Neural cell (in vitro differentiated cells): ENCODE measurements around the gene BICC1. TPM values are rescaled to one million over a fixed set of nuclear protein-coding genes. Genes with fewer than 3 reads are reported as not detected.

Experiments used
- H2AFZ ChIP-seq: fragments of 200-600, 300-800 bp; sonication (generic), shearing (Covaris generic); 2 replicates; pipeline ENCODE4 v1.6.0; 2014; ENCODE audit warnings: low read depth, mild to moderate bottlenecking, antibody characterized with exemption, low read length, moderate library complexity
- H3F3A ChIP-seq: fragments of 200-600 bp; shearing (Covaris generic); 2 replicates; pipeline ENCODE4 v1.6.1; 2016; ENCODE audit warnings: mild to moderate bottlenecking, moderate library complexity, mixed read lengths, antibody characterized with exemption, low read length; ENCODE audit not compliant: insufficient read depth, poor library complexity, severe bottlenecking
- H3K27ac ChIP-seq: fragments of 200-600, 300-800 bp; sonication (generic), shearing (Covaris generic); 2 replicates; pipeline ENCODE4 v1.5.1; 2014; ENCODE audit warnings: mild to moderate bottlenecking, low read length, moderate library complexity
- H3K27me3 ChIP-seq: fragments of 300-800, 200-600 bp; sonication (generic), shearing (Covaris generic); 2 replicates; pipeline ENCODE4 v1.6.0; 2014; ENCODE audit warnings: mild to moderate bottlenecking, low read depth, low read length, moderate library complexity; ENCODE audit not compliant: insufficient read depth
- H3K36me3 ChIP-seq: fragments of 300-800, 200-600 bp; sonication (generic), shearing (Covaris generic); 2 replicates; pipeline ENCODE4 v1.5.1; 2014; ENCODE audit warnings: mild to moderate bottlenecking, antibody characterized with exemption, low read length, moderate library complexity; ENCODE audit not compliant: insufficient read depth
- H3K4me2 ChIP-seq: fragments of 300-800, 200-600 bp; sonication (generic), shearing (Covaris generic); 2 replicates; pipeline ENCODE4 v1.6.0; 2014; ENCODE audit warnings: mild to moderate bottlenecking, low read length
- H3K4me3 ChIP-seq: fragments of 300-800, 200-600 bp; sonication (generic), shearing (Covaris generic); 2 replicates; pipeline ENCODE4 v1.5.1; 2014; ENCODE audit warnings: mild to moderate bottlenecking, low read length, moderate library complexity
- H3K79me2 ChIP-seq: fragments of 200-600 bp; shearing (Covaris generic); replicated peaks from 2 replicates; pipeline ENCODE4 v1.6.0; 2014; ENCODE audit warnings: mild to moderate bottlenecking, low read length, moderate library complexity; ENCODE audit not compliant: insufficient read depth
- H3K9ac ChIP-seq: fragments of 300-800, 200-600 bp; sonication (generic), shearing (Covaris generic); 2 replicates; pipeline ENCODE4 v1.6.1; 2016; ENCODE audit warnings: mild to moderate bottlenecking, low read length, mixed read lengths
- H3K9me2 ChIP-seq: fragments of 200-600 bp; shearing (Covaris generic); 2 replicates; pipeline ENCODE4 v1.6.1; 2016; ENCODE audit warnings: mild to moderate bottlenecking, low read length, mixed read lengths; ENCODE audit not compliant: insufficient read depth
- H3K9me3 ChIP-seq: fragments of 200-600, 300-800 bp; sonication (generic), shearing (Covaris generic); 2 replicates; pipeline ENCODE4 v1.6.1; 2016; ENCODE audit warnings: mild to moderate bottlenecking, mixed run types, low read length, moderate library complexity, mixed read lengths
- H4K20me1 ChIP-seq: fragments of 200-600 bp; shearing (Covaris generic); 2 replicates; pipeline ENCODE4 v1.6.1; 2016; ENCODE audit warnings: mild to moderate bottlenecking, mixed run types; ENCODE audit not compliant: insufficient read depth
- EP300 ChIP-seq: fragments of 450-650 bp; conservative IDR thresholded peaks from 2 replicates; pipeline ENCODE4 v1.6.1; 2014; ENCODE audit warnings: antibody characterized with exemption, mild to moderate bottlenecking, moderate library complexity; ENCODE audit not compliant: poor library complexity, severe bottlenecking
- EZH2 ChIP-seq: fragments of 200-600, 300-800 bp; shearing (Covaris generic), sonication (generic); IDR thresholded peaks from 2 replicates; pipeline ENCODE4 v1.6.1; 2014; ENCODE audit warnings: antibody characterized with exemption, low read length, borderline replicate concordance, mild to moderate bottlenecking; ENCODE audit not compliant: insufficient read depth, poor library complexity, severe bottlenecking
- MXI1 ChIP-seq: fragments of 450-650 bp; conservative IDR thresholded peaks from 2 replicates; pipeline ENCODE4 v1.6.1; 2014; ENCODE audit warnings: antibody characterized with exemption, mild to moderate bottlenecking; ENCODE audit not compliant: poor library complexity, severe bottlenecking
- POLR2AphosphoS5 ChIP-seq: IDR thresholded peaks from 2 replicates; pipeline ENCODE4 v1.6.1; 2012
- RAD21 ChIP-seq: fragments of 450-650 bp; conservative IDR thresholded peaks from 2 replicates; pipeline ENCODE4 v1.6.1; 2014; ENCODE audit warnings: antibody characterized with exemption, mild to moderate bottlenecking, moderate library complexity
- SMC3 ChIP-seq: fragments of 450-650 bp; conservative IDR thresholded peaks from 2 replicates; pipeline ENCODE4 v1.6.1; 2014; ENCODE audit warnings: antibody characterized with exemption, mild to moderate bottlenecking, moderate library complexity; ENCODE audit not compliant: poor library complexity
- TAF1 ChIP-seq: IDR thresholded peaks from 2 replicates; pipeline ENCODE4 v1.6.1; 2012; ENCODE audit warnings: low read depth
- polyA plus RNA-seq: library from polyadenylated mRNA; depleted of rRNA; stranded (reverse); fragments of >200 nt; gene quantifications from 2 replicates; pipeline ENCODE4 v1.2.3, GENCODE V29; 2014
- TF ChIP-seq, protein P1 (sequence below): fragments of 450-650 bp; IDR thresholded peaks from 2 replicates; pipeline ENCODE4 v1.5.1; 2014; ENCODE audit warnings: antibody characterized with exemption, mild to moderate bottlenecking, moderate library complexity; ENCODE audit not compliant: poor library complexity, severe bottlenecking
- TF ChIP-seq, protein P2 (sequence below): IDR thresholded peaks from 2 replicates; pipeline ENCODE4 v1.6.1; 2012; ENCODE audit warnings: borderline replicate concordance

The BICC1 gene
- polyA plus RNA-seq, 1 donor from 2014 or later = 7.6 TPM

DNA sequence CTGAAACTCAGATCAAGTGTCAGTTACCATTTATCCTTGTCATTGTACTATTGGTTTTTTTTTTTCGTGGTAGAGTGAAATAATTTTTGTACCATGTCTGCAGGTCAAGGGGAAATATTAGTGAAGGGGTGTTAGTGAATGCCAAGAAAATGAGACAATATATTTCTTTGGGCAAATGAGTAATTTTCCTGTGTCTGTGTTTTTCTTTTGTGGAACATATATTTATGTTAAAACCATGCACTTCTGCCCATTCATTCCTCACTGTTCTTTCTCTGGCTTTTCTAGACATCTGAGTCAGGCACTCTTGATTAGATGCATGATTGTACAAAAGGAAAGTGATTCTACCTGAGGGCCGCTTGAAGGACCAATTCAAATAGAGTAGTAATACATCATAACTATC is 161.6 kb downstream of the BICC1 start:
- Histone ChIP-seq H3K4me2 (no peak overlapping the region), H4K20me1 (no peaks in the 10 kb centered on the region), H3K9me3 (no peaks in the 10 kb centered on the region), H2AFZ (no peak overlapping the region), H3K9ac (no peak overlapping the region), H3K27me3 (no peaks in the 10 kb centered on the region), H3F3A (no peaks in the 10 kb centered on the region), H3K79me2 (no peaks in the 10 kb centered on the region), H3K9me2 (no peaks in the 10 kb centered on the region), H3K36me3 (no peaks in the 10 kb centered on the region), H3K4me3 (no peak overlapping the region), H3K27ac (no peak overlapping the region)
- TF ChIP-seq EP300 (no peak), RAD21 (no peak), POLR2AphosphoS5 (no peak)
- TF ChIP-seq, protein P1, sequence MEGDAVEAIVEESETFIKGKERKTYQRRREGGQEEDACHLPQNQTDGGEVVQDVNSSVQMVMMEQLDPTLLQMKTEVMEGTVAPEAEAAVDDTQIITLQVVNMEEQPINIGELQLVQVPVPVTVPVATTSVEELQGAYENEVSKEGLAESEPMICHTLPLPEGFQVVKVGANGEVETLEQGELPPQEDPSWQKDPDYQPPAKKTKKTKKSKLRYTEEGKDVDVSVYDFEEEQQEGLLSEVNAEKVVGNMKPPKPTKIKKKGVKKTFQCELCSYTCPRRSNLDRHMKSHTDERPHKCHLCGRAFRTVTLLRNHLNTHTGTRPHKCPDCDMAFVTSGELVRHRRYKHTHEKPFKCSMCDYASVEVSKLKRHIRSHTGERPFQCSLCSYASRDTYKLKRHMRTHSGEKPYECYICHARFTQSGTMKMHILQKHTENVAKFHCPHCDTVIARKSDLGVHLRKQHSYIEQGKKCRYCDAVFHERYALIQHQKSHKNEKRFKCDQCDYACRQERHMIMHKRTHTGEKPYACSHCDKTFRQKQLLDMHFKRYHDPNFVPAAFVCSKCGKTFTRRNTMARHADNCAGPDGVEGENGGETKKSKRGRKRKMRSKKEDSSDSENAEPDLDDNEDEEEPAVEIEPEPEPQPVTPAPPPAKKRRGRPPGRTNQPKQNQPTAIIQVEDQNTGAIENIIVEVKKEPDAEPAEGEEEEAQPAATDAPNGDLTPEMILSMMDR = no peak

DNA sequence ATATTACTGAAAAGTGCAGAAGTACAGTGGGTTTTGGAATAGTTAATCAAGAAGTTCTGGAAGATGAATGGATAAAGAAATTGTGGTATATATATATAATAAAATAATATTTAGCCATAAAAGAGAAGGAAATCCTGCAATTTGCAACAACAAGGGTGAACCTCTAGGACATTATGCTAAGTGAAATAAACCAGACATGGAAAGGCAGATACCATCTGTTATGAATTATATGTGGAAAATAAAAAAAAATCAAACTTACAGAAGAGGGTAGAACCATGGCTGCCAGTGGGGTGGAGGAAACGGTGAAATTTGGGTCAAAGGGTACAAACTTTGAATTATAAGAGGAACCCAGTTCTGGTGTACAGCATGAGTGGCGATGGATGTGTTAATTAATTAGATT is 162.6 kb downstream of the BICC1 start:
- Histone ChIP-seq H3K4me2 (no peak overlapping the region), H3K27me3 (no peaks in the 10 kb centered on the region), H2AFZ (no peak overlapping the region), H4K20me1 (no peaks in the 10 kb centered on the region), H3F3A (no peaks in the 10 kb centered on the region), H3K36me3 (no peaks in the 10 kb centered on the region), H3K9me2 (no peaks in the 10 kb centered on the region), H3K27ac (no peak overlapping the region), H3K4me3 (no peak overlapping the region), H3K79me2 (no peaks in the 10 kb centered on the region), H3K9ac (no peak overlapping the region), H3K9me3 (no peaks in the 10 kb centered on the region)
- TF ChIP-seq TAF1 (no peak), RAD21 (no peak), SMC3 (no peak), MXI1 (no peak)
- TF ChIP-seq, protein P1 = no peak

DNA sequence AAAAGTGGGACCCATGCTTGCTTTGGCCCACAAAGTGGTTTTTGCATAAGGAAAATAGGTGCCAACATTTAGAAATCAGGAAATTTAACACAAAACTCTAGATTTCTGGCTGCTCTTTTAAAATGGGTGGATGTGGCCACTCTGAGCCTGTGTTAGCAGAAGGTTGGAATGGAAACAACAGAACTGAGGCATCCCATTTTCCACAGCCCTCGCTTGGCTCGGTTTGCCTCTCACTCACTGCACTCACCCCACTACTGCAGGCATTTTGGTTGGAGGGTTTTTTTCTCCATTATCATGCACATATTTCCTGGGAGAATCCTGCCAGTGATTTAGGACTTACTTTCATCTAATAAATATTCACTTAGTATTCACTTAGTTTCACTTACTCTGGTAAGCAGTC is 178.9 kb downstream of the BICC1 start:
- Histone ChIP-seq H3K36me3 (no peaks in the 10 kb centered on the region), H2AFZ (no peak overlapping the region), H3K27ac (no peak overlapping the region), H4K20me1 (no peaks in the 10 kb centered on the region), H3K27me3 (no peaks in the 10 kb centered on the region), H3K4me2 (no peak overlapping the region), H3K4me3 (no peak overlapping the region), H3K79me2 (no peaks in the 10 kb centered on the region), H3K9me2 (no peaks in the 10 kb centered on the region), H3F3A (no peaks in the 10 kb centered on the region), H3K9me3 (no peaks in the 10 kb centered on the region), H3K9ac (no peak overlapping the region)
- no peak for TF ChIP-seq RAD21
- TF ChIP-seq, protein P2, sequence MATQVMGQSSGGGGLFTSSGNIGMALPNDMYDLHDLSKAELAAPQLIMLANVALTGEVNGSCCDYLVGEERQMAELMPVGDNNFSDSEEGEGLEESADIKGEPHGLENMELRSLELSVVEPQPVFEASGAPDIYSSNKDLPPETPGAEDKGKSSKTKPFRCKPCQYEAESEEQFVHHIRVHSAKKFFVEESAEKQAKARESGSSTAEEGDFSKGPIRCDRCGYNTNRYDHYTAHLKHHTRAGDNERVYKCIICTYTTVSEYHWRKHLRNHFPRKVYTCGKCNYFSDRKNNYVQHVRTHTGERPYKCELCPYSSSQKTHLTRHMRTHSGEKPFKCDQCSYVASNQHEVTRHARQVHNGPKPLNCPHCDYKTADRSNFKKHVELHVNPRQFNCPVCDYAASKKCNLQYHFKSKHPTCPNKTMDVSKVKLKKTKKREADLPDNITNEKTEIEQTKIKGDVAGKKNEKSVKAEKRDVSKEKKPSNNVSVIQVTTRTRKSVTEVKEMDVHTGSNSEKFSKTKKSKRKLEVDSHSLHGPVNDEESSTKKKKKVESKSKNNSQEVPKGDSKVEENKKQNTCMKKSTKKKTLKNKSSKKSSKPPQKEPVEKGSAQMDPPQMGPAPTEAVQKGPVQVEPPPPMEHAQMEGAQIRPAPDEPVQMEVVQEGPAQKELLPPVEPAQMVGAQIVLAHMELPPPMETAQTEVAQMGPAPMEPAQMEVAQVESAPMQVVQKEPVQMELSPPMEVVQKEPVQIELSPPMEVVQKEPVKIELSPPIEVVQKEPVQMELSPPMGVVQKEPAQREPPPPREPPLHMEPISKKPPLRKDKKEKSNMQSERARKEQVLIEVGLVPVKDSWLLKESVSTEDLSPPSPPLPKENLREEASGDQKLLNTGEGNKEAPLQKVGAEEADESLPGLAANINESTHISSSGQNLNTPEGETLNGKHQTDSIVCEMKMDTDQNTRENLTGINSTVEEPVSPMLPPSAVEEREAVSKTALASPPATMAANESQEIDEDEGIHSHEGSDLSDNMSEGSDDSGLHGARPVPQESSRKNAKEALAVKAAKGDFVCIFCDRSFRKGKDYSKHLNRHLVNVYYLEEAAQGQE = no peak
- no peak for TF ChIP-seq TAF1
- TF ChIP-seq, protein P1 = no peak
- TF ChIP-seq EP300 = no peak
- TF ChIP-seq SMC3 = no peak
- no peak for TF ChIP-seq EZH2
- no peak for TF ChIP-seq POLR2AphosphoS5
- no peak for TF ChIP-seq MXI1
